Hepatocyte (in vitro differentiated cells): Measurements from ENCODE around the gene GALNTL6.

ENCODE experiments used
- EZH2 ChIP-seq: fragments of 200-600 bp; sonication (generic); IDR thresholded peaks from 2 replicates; pipeline ENCODE4 v1.6.1; 2016; ENCODE audit warnings: antibody characterized with exemption, mild to moderate bottlenecking, borderline replicate concordance
- TF ChIP-seq, protein P1 (sequence below): fragments of 200-600 bp; sonication (generic); IDR thresholded peaks from 2 replicates; pipeline ENCODE4 v1.5.1; 2016; ENCODE audit warnings: antibody characterized with exemption, mild to moderate bottlenecking; ENCODE audit not compliant: poor library complexity

GRCh38 chr4:172850838-172851237, 1037.6 kb downstream of the GALNTL6 start:
- TF ChIP-seq, protein P1, sequence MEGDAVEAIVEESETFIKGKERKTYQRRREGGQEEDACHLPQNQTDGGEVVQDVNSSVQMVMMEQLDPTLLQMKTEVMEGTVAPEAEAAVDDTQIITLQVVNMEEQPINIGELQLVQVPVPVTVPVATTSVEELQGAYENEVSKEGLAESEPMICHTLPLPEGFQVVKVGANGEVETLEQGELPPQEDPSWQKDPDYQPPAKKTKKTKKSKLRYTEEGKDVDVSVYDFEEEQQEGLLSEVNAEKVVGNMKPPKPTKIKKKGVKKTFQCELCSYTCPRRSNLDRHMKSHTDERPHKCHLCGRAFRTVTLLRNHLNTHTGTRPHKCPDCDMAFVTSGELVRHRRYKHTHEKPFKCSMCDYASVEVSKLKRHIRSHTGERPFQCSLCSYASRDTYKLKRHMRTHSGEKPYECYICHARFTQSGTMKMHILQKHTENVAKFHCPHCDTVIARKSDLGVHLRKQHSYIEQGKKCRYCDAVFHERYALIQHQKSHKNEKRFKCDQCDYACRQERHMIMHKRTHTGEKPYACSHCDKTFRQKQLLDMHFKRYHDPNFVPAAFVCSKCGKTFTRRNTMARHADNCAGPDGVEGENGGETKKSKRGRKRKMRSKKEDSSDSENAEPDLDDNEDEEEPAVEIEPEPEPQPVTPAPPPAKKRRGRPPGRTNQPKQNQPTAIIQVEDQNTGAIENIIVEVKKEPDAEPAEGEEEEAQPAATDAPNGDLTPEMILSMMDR, result no peak
- TF ChIP-seq EZH2, result no peak
